EH (cell line): ENCODE data around the gene GNB2.

ENCODE experiments used
- DNase-seq: peaks from one replicate; pipeline ENCODE4 v3.0.0-alpha.2; 2015; ENCODE audit warnings: low read depth

Gene GNB2

GRCh38 chr7:100726996-100727761 is 53.6 kb downstream of the GNB2 start:
- DNase-seq = peak; percentile 94

GRCh38 chr7:100728196-100728595 is 54.7 kb downstream of the GNB2 start:
- no peak for DNase-seq
